Neural progenitor cell (in vitro differentiated cells): ENCODE data around the gene GRID1.

Experiments used
- EZH2 ChIP-seq: fragments of 200-600 bp; sonication (generic); IDR thresholded peaks from 2 replicates; pipeline ENCODE4 v1.6.1; 2017; ENCODE audit warnings: antibody characterized with exemption, mild to moderate bottlenecking, moderate library complexity
- EZH2phosphoT487 ChIP-seq: fragments of 200-600 bp; sonication (generic); IDR thresholded peaks from 2 replicates; pipeline ENCODE4 v1.6.1; 2017; ENCODE audit warnings: antibody characterized with exemption
- TF ChIP-seq, protein P1 (sequence below): fragments of 200-600 bp; sonication (generic); IDR thresholded peaks from 2 replicates; pipeline ENCODE4 v1.5.1; 2017; ENCODE audit warnings: antibody characterized with exemption, mild to moderate bottlenecking

- TF ChIP-seq, protein P1, sequence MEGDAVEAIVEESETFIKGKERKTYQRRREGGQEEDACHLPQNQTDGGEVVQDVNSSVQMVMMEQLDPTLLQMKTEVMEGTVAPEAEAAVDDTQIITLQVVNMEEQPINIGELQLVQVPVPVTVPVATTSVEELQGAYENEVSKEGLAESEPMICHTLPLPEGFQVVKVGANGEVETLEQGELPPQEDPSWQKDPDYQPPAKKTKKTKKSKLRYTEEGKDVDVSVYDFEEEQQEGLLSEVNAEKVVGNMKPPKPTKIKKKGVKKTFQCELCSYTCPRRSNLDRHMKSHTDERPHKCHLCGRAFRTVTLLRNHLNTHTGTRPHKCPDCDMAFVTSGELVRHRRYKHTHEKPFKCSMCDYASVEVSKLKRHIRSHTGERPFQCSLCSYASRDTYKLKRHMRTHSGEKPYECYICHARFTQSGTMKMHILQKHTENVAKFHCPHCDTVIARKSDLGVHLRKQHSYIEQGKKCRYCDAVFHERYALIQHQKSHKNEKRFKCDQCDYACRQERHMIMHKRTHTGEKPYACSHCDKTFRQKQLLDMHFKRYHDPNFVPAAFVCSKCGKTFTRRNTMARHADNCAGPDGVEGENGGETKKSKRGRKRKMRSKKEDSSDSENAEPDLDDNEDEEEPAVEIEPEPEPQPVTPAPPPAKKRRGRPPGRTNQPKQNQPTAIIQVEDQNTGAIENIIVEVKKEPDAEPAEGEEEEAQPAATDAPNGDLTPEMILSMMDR, result no peak
- TF ChIP-seq EZH2 (no peak), EZH2phosphoT487 (no peak)
These were observed 343.3 kb downstream of the GRID1 start for GRCh38 chr10:86023336-86023735.
